ENCODE measurements around the gene RRBP1.
"Not testable (repeated sequence)": the region's sequence is repeated elsewhere in the genome, so short reads cannot be mapped to it uniquely, and the experiment has no call there.

The RRBP1 gene

DNA sequence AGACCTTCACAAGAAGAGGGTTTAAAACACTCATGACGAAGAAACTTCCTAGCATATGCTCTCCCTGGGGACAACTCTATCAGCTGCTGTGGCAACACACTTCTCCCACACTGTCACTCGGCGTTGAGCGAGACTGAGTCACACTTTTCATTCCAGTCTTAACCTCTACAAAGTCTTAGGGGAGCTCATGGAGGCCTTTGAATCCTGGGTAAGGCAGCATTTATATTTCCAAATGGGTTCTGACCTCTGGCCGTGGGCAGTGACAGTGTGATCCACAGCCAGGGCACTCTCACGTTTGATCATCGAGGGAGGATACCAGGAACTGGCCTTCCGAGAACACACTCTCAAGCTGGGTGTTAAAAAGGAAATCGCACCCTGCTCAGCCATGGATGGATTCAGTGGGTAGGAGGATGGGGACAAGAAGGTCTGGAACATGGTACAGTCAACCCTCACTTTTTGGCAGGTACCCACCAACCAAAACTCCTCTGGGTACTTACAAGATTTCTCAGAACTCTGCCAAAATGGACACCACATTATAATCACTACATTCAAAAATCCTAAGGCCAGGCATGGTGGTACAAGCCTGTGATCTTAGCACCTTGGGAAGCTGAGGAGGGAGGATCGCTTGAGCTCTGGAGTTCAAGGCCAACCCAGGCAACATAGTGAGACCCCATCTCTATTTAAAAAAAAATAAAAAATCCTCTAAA lies 19.6 kb downstream of the RRBP1 start:
- no peak for DNase-seq

DNA sequence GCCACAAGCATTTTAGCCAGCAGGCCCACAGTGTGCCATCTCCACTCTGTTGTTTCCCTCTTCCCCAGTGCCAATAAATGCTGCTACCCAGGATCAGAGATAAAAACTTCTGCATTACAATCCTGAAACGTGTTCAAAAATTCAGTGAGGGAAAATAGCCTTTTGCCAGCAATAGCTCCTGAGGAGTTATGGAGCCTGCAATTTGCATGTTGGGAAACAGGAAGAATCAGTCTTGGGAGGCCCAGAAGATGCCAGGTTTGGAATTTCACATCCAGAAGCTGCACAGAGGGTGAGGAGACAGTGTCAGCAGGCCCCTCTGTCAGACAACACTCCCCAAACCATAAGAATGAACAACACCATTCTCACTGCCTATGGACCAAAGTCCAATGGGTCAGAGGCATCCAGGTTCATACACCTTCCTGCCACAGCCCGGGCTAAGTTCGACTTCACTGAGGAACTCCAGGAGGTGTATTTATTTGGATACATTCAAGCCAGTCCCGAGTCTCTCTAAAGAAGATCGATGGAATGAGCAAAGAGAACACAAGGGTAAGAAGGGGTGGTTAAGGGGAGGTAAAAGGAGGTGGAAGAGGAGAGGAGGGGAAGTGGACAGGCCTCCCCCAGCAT lies 20.8 kb downstream of the RRBP1 start:
- DNase-seq: no peak

DNA sequence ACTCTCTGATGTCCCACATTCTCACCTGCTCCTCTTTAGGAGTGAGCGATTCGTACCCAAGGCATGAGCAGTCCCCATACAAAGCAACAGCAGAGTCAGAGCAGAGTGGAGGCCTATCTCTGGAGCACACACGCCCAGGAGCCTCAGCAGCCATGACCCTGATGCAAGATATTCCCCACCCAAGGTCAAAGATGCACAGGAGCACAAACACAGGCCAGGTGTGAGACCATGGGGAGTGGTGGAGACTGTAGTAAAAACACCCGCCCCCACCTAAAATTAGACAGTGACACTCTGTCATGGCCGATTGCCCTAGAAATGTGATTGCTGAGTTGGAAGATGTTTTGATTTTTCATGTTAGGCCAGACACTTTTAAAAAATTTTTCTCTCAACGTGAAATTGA lies 21.4 kb downstream of the RRBP1 start:
- DNase-seq: no peak

- no peak for DNase-seq
Measured at GRCh38 chr20:17659801-17660200, 22.2 kb downstream of the RRBP1 start.

DNA sequence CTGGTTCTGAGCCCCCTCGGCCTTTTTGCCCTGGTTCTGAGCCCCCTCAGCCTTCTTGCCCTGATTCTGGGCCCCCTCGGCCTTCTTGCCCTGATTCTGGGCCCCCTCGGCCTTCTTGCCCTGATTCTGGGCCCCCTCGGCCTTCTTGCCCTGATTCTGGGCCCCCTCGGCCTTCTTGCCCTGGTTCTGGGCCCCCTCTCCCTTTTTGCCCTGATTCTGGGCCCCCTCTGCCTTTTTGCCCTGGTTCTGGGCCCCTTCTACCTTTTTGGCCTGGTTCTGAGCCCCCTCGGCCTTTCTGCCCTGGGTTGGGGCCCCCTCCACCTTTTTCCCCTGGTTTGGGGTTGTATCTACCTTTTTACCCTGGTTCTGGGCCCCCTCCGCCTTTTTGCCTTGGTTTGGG lies 22.7 kb downstream of the RRBP1 start:
- DNase-seq: not testable (repeated sequence)

DNA sequence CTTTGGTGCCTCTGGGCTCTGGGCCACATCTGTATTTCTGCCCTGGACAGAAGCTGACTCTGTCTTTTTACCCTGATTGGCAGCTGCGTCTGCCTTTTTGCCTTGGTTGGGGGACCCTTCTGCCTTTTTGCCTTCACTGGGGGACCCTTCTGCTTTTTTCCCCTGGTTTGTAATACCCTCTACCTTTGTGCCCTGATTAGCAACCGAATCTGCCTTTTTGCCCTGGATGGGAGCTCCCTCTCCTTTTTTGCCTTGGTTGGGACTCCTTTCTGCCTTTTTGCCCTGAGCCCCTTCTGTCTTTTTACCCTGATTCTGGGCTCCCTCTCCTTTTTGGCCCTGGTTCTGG lies 23.4 kb downstream of the RRBP1 start:
- DNase-seq: no peak

DNA sequence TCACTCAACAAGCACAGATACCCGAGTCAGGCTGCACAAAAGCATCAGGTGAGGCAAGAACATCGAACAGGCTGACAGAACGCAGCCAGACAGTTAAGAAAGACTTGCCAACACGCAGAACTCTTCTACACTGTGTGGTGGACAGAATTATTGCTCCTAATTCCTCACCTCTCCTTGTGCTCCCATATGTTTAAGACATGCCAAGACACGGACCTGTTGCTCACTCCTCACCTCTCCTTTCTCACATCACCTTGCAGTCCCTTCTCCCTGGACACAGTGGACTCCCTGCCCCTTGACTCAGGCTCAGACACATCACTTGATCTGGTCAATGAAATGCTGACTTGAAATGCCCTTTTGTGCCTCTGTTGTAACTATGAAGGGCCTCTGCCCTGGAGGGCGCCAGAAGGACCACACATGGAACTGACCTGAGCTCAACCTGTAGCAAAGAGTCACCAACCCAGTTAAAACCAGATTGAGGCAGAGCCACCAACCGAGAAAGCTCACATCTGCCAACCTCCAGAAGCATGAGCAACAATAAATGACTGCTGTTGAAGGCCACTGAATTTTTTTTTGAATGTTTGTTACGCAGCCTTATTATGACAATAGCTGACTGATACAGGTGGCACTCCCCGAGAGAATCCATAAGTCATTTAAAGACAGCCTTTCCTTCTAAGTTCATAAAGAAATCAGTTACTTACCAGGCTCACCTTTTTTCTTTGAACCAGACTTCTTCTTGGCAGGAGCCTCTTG lies 24.0 kb downstream of the RRBP1 start:
- DNase-seq: no peak

DNA sequence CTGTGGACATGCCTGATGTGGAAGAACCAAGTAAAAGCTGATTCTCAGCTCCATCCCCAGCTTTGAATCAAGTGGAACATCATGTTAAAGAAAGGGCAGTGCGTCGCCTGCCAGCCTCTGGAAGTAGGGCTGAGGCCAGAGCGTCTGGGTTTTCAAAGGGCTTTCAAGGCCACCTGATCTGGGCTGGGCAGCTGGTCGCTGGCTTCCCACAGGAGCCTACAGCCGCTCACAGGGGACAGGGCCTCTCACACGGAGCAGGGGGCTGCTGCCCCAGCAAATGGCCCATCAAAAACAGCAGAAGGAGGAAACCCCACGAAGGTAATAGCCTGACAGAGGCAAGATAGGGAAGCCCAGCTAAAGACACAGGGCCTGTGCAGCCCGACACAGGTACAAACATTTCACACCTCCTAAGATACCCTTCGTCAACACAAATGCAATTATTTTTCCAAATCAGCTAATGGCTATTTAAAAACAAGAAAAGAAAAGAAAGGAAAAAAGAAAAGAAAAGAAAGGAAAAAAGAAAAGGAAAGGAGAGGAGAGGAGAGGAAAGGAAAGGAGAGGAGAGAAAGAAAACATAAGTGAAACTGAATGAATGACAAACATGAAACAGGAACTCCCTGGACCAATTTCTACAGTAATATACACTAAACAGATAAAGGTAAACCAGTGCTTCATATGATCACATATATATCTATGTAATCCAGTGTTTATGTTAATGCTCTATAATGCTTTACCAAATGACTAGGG lies 24.8 kb downstream of the RRBP1 start:
- DNase-seq: no peak

DNA sequence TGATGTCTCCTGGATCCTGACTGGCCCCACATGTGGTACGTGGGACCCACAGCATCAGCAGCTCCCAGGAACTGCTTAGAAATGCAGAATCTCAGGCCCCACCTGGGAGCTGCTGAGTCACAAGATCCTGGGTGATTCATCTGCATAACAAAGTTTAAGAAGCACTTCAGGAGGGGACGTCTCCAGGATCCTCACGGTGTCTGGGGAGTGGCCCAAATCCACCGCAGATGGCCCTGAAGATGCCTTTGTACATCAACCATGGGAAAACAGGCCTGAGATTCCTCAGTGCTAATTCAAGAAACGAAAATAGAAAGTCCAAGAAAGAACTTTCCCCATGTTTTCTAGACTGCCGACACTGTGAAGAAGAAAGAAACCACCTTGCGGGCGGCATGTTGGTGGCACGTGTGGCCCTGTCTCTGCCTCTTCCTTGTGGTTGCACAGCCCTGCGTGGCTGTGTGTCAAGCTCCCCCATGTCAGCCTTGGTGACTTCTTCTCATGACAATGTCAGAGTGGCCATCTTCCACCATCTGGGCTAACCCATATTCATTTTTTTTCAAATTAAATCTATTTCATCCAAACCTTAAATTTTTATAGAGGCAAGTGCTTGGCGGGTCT lies 26.1 kb downstream of the RRBP1 start:
- DNase-seq: no peak

DNA sequence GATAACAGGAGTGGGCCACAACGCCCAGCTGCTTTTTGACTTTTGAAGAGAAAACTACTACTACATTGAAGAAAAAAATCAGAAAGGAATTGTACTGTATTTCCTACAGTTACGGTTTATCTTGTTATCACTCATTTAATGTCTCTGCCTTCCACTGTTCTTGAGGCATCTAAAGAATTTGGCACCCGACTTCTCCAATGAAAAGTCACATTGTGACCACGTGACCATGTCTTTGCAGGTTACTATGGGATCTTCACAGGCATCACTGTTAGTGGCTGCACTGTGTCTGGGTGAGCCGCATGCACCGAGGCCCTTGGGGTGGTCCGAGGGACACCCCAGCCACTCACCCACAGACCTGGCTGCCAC lies 26.8 kb downstream of the RRBP1 start:
- DNase-seq: no peak

DNA sequence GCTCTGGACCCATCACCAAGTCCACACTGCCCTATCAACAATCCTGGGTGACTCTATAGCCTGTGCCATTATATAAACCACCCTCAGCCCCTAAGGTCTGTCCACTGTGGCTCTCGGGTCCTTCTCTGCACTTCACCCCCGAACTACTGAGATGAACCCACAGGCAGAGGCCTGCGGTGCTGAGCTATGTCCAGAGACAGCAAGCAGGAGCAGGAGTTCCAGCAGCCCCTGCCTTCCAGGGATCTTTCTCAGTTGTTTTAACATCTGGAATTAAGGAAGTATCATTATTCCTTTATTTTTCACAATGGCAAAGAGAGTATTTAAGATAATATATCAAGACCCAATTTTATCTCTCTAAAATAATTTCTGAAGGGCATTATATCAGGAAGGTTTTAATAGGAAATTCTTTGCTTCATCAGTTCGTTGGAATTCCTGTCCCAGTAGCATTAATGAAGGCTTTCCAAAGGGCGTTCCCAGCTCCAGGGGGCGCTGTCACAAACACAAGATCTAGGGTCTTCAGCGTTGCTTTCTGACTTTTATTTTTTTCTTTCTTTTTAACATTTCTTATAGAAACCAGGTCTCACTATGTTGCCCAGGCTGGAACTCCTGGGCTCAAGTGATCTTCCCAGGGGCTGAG lies 27.3 kb downstream of the RRBP1 start:
- peak in 1 of 2 donors; percentile 21 for DNase-seq

- DNase-seq: no peak
Measured at GRCh38 chr20:17653835-17654648, 28.0 kb downstream of the RRBP1 start.

GRCh38 chr20:17652411-17652810 lies 29.6 kb downstream of the RRBP1 start:
- DNase-seq: no peak

- DNase-seq: no peak
Measured at GRCh38 chr20:17651760-17652388, 30.2 kb downstream of the RRBP1 start.

DNA sequence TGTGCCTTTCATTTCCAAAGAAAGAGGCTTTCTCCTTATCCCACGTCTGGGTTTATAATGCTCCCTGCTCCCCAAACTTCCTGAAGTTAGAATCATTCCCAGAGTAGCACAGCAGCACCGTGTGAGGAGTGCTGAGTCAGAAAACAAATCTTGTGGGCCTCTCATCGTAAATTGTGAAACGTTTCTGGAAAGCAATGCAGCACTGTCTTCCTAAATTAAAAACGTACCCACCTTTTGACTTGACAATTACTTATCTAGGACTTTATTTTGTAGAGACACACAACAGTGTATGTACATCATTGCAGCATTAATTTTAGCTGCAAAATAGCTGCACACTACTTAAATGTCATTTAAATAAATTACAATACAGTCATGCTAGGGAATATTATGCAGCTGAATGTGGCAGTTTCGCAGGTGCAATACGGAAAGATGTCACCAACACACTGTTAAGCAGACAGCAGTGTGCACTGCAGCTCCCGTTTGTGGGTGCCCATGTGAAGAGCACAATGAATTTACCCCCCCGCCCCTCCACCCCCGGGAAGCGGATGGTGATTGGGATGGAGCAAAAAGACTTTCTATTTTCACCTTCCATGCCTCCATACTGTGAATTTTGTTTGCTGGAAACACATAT lies 30.8 kb downstream of the RRBP1 start:
- no peak for DNase-seq

DNA sequence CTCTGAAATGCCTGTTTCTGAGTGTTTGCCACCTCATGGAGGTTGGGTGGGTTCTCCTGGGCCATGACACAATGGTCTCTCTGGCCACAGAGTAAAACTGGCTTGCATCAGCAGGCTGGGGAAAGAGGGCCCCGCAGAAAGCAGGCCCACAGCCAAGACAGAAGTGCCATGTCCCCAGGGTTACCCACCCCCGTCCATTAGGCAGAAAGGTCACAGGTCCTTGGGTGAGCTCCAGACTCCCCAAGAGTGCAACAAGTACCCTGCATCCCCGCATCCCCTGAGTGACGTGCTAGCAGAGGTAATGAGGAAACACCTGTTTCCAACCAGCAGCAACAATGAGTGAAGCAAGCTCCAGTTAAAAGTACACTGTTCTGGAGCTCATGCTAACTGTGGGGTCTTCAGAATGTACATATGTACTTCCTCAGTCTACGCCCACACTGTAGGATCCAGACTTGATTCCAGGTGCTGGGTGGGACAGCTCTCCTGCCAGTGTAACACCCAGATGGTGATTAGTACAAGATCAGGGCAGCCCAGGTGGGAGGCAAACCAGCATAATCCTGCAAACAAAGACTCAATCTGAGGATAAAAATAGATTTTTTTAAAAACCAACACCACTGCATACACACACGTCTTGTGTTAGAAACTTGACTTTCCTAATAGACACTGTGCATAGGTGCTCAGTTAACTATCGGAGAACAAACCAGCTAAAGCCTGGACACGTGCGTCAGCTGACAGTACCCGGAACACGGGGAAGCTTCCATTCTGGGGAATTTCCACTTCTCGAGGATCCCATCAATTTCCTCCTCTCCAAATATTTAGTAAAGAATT lies 31.5 kb downstream of the RRBP1 start:
- DNase-seq: no peak

DNA sequence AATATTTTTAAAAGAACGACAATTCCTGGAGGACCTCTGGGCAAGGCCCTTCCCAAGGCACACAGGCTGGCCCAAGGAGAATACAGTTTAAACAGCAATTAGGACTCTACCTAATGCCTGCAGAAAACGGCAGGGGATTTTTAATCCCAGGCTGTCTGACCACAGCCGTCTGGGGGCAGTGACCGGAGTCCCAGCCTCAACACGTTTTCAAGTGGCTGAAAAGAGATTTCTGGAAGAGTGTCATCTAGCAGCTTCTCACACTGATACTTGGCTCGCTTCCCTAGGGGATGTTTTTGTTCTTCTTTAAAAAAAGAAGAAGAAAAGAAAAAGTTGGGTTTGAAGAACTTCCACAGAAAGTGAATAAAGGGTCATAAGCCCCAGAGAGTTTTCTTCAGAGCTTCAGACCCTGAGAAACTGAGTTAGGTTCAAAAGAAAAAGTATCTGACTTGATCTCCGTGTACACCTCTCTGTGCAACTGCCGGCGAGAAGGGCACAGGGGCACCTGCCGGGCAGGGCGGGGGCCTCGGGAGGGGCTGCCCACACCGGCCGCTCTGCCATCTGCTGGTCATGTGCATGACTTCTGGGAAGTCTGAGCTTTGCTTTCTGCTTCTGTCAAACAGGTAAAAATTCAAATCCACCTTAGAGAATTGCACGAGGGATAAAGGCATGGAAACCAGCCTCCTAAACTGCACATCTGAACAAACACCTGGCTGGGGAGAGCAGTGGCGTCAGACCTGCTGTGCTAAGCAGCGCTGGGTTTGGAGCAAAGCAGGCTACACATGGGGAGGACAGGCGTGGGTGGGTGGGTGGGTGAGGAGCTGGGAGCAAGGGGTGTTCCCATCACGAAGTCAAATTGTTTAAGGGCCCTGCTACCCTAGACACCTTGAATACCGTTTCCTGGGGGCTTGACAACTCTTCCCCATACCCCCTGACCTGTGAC lies 33.0 kb downstream of the RRBP1 start:
- peak; percentile 29 for DNase-seq

DNA sequence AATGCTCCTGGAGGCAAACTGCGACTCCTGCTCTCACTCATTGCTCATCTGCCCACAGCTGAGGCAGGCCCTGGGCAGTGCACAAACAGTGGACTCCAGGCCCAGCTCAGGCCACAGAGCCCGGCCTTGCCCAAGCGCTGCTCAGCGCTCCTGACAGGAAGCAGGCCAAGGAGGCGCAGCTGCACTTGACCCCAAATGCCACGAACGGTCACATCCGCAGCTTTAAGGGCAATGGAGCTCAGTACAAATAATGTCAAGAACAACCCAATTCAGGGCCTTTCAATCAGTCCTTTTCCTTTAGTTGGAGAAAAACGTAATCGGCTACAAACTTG lies 33.8 kb downstream of the RRBP1 start:
- no peak for DNase-seq

Measured in activated CD4-positive, alpha-beta T cell treated with anti-CD3 and anti-CD28 coated beads for 4 hours (primary cell).